H1 (cell line): ENCODE data around the gene SIGLEC10. TPM values are rescaled to one million over a fixed set of nuclear protein-coding genes. Genes with fewer than 3 reads are reported as not detected.

Experiments used
- CTCF ChIA-PET: fragments of 300-600 bp; sonication (Branson Sonifier 250); formaldehyde crosslinking; loops from one replicate; lab custom pipeline; 2021; ENCODE audit not compliant: partially characterized antibody; lab: Charles Lee
- POLR2A ChIA-PET: fragments of 300-600 bp; sonication (Branson Sonifier 250); formaldehyde crosslinking; loops from one replicate; lab custom pipeline; 2021; ENCODE audit warnings: inconsistent platforms; ENCODE audit not compliant: partially characterized antibody; lab: Charles Lee
- DNase-seq, 2 experiments: peaks; one replicate each; pipeline versions ENCODE4 v3.0.0 to v3.0.0-alpha.2; 2010 to 2022; ENCODE audit warnings: low spot score in 2 of 2, low read depth in 1 of 2, mixed read lengths in 1 of 2
- FAIRE-seq: peaks from 2 replicates; lab custom pipeline; 2011; peaks lifted over from hg19 to GRCh38; lab: Jason Lieb, UNC
- H2AFZ ChIP-seq: 2 replicates; pipeline ENCODE4 v1.8.1; 2012; ENCODE audit warnings: low read length, inconsistent platforms
- H2AK5ac ChIP-seq: 2 replicates; pipeline ENCODE4 v1.6.1; 2013; ENCODE audit warnings: low read depth, low read length
- H2BK120ac ChIP-seq: replicated peaks from 2 replicates; pipeline ENCODE3; 2013; ENCODE audit warnings: low read depth, low read length, inconsistent platforms
- H2BK12ac ChIP-seq: 2 replicates; pipeline ENCODE4 v1.6.1; 2013; ENCODE audit warnings: low read depth, low read length
- H2BK15ac ChIP-seq: 2 replicates; pipeline ENCODE4 v1.6.1; 2013; ENCODE audit warnings: low read length
- H2BK20ac ChIP-seq: 2 replicates; pipeline ENCODE4 v1.6.1; 2013; ENCODE audit warnings: low read length
- H2BK5ac ChIP-seq: 2 replicates; pipeline ENCODE4 v1.6.1; 2013; ENCODE audit warnings: low read depth, low read length
- H3K14ac ChIP-seq: 2 replicates; pipeline ENCODE4 v1.6.1; 2013; ENCODE audit warnings: inconsistent platforms; ENCODE audit not compliant: insufficient read length
- H3K18ac ChIP-seq: 2 replicates; pipeline ENCODE4 v1.6.1; 2013; ENCODE audit warnings: low read length; ENCODE audit errors: extremely low read depth
- H3K23ac ChIP-seq: 2 replicates; pipeline ENCODE4 v1.6.1; 2013; ENCODE audit warnings: inconsistent platforms; ENCODE audit not compliant: insufficient read length
- H3K23me2 ChIP-seq: 2 replicates; pipeline ENCODE4 v1.6.1; 2013; ENCODE audit warnings: low read depth, low read length
- H3K27ac ChIP-seq: 2 replicates; pipeline ENCODE4 v1.6.1; 2011; ENCODE audit warnings: low read depth, low read length, inconsistent platforms
- H3K27me3 ChIP-seq, 4 experiments: replicated peaks in 1 of 4; 1 replicate in 1 of 4; 2 replicates in 3 of 4; pipeline versions ENCODE4 v1.6.1 to v1.8.1; 2011 to 2013; ENCODE audit warnings: low read length in 3 of 4, mild to moderate bottlenecking in 3 of 4, inconsistent platforms in 2 of 4, mixed read lengths in 2 of 4, moderate library complexity in 1 of 4; ENCODE audit not compliant: control insufficient read depth in 3 of 4, insufficient read depth in 3 of 4; ENCODE audit errors: extremely low read depth in 1 of 4
- H3K36me3 ChIP-seq, 4 experiments: 2 replicates each; pipeline versions ENCODE4 v1.6.1 to v1.8.1; 2011 to 2013; ENCODE audit warnings: mild to moderate bottlenecking in 4 of 4, low read length in 3 of 4, moderate library complexity in 2 of 4, control low read depth in 1 of 4, inconsistent platforms in 1 of 4; ENCODE audit not compliant: insufficient read depth in 4 of 4, control insufficient read depth in 2 of 4
- H3K4ac ChIP-seq: replicated peaks from 2 replicates; pipeline ENCODE3; 2013; ENCODE audit warnings: low read length, low read depth, mixed read lengths, inconsistent platforms; ENCODE audit not compliant: insufficient read length
- H3K4me1 ChIP-seq, 4 experiments: replicated peaks in 1 of 4; 1 replicate in 1 of 4; 2 replicates in 3 of 4; pipeline versions ENCODE4 v1.6.1 to v1.8.1; 2011 to 2013; ENCODE audit warnings: low read length in 3 of 4, inconsistent platforms in 2 of 4, mixed read lengths in 1 of 4; ENCODE audit not compliant: insufficient read depth in 4 of 4, control insufficient read depth in 3 of 4
- H3K4me2 ChIP-seq, 2 experiments: 2 replicates each; pipeline versions ENCODE4 v1.6.1 to v1.8.1; 2011 to 2013; ENCODE audit warnings: low read depth in 2 of 2, low read length in 2 of 2, control low read depth in 1 of 2, inconsistent platforms in 1 of 2, mild to moderate bottlenecking in 1 of 2; ENCODE audit not compliant: insufficient read depth in 1 of 2
- H3K4me3 ChIP-seq, 4 experiments: fragments of 200-600, 300-600 bp in 1 of 4; sonication (generic), shearing (Covaris generic), sonication (Bioruptor Twin) in 1 of 4; 2 replicates each; pipeline versions ENCODE4 v1.5.1 to v1.8.1; 2011 to 2016; ENCODE audit warnings: low read length in 4 of 4, low read depth in 3 of 4, control low read depth in 2 of 4, inconsistent platforms in 2 of 4, mild to moderate bottlenecking in 2 of 4, mixed read lengths in 1 of 4, moderate library complexity in 1 of 4; ENCODE audit not compliant: insufficient read depth in 2 of 4; ENCODE audit errors: extremely low read depth in 1 of 4
- H3K56ac ChIP-seq: replicated peaks from 2 replicates; pipeline ENCODE3; 2013; ENCODE audit warnings: low read depth, mild to moderate bottlenecking, mixed read lengths, low read length, inconsistent platforms; ENCODE audit not compliant: insufficient read length
- H3K79me1 ChIP-seq: 2 replicates; pipeline ENCODE4 v1.6.1; 2013; ENCODE audit warnings: low read depth, low read length, control low read depth
- H3K79me2 ChIP-seq, 2 experiments: 2 replicates each; pipeline versions ENCODE4 v1.6.1 to v1.8.1; 2012 to 2013; ENCODE audit warnings: low read length in 2 of 2, mild to moderate bottlenecking in 2 of 2, inconsistent platforms in 1 of 2; ENCODE audit not compliant: insufficient read depth in 2 of 2, control insufficient read depth in 1 of 2
- H3K9ac ChIP-seq, 4 experiments: replicated peaks in 1 of 4; 1 replicate in 1 of 4; 2 replicates in 3 of 4; pipeline versions ENCODE4 v1.6.1 to v1.8.1; 2011 to 2013; ENCODE audit warnings: low read depth in 3 of 4, low read length in 3 of 4, control low read depth in 2 of 4, mild to moderate bottlenecking in 2 of 4, moderate library complexity in 2 of 4, inconsistent platforms in 1 of 4; ENCODE audit errors: extremely low read depth in 1 of 4
- H3K9me3 ChIP-seq, 2 experiments: 2 replicates each; pipeline versions ENCODE4 v1.6.1 to v1.8.1; 2012 to 2013; ENCODE audit warnings: mild to moderate bottlenecking in 2 of 2, moderate library complexity in 2 of 2, control low read depth in 1 of 2, inconsistent platforms in 1 of 2, low read depth in 1 of 2, low read length in 1 of 2, mixed read lengths in 1 of 2; ENCODE audit not compliant: insufficient read depth in 2 of 2
- H4K20me1 ChIP-seq, 2 experiments: replicated peaks in 1 of 2; 2 replicates each; pipeline versions ENCODE3 to v1.8.1; 2011 to 2013; ENCODE audit warnings: inconsistent platforms in 2 of 2, low read length in 2 of 2, mild to moderate bottlenecking in 1 of 2; ENCODE audit not compliant: insufficient read depth in 2 of 2, control insufficient read depth in 1 of 2
- H4K5ac ChIP-seq: 2 replicates; pipeline ENCODE4 v1.6.1; 2013; ENCODE audit warnings: low read length, low read depth, mixed read lengths, inconsistent platforms; ENCODE audit not compliant: insufficient read length
- H4K8ac ChIP-seq: 2 replicates; pipeline ENCODE4 v1.8.0; 2013; ENCODE audit warnings: mild to moderate bottlenecking, moderate library complexity, low read length, inconsistent platforms; ENCODE audit not compliant: insufficient read depth; ENCODE audit errors: extremely low read depth
- H4K91ac ChIP-seq: replicated peaks from 2 replicates; pipeline ENCODE3; 2013; ENCODE audit warnings: low read length, mixed read lengths, inconsistent platforms; ENCODE audit not compliant: insufficient read length
- CBX8 ChIP-seq: fragments of 300-800, 300-1000 bp; sonication (generic); IDR thresholded peaks from 2 replicates; pipeline ENCODE4 v1.7.1; 2016; ENCODE audit warnings: low read depth, low read length, borderline replicate concordance
- WGBS, 2 experiments: shearing (Covaris generic) in 1 of 2; methylation state at CpG; one replicate each; pipeline versions ENCODE4 v1.1.6 to v1.1.7; 2013 to 2015; ENCODE audit warnings: low lambda C conversion rate in 2 of 2, mixed read lengths in 2 of 2, inconsistent platforms in 1 of 2, low coverage in 1 of 2, missing lambda C conversion rate in 1 of 2; ENCODE audit not compliant: insufficient replicate concordance in 2 of 2, insufficient coverage in 1 of 2, insufficient read length in 1 of 2; ENCODE audit errors: extremely low coverage in 1 of 2, missing lambda C conversion rate in 1 of 2; 5-methylcytosine and 5-hydroxymethylcytosine counted together
- polyA plus RNA-seq, 7 experiments: library from polyadenylated mRNA; depleted of rRNA in 3 of 7; stranded (reverse) in 5 of 7; unstranded in 2 of 7; fragments of >200 nt in 5 of 7; fragments of 200-250 nt in 2 of 7; gene quantifications; 1 replicate in 5 of 7; 2 replicates in 1 of 7; 4 replicates in 1 of 7; pipeline versions ENCODE4 v1.2.1 to v1.2.3, GENCODE V29; 2011 to 2013; ENCODE audit warnings: missing spikeins in 2 of 7, mixed read lengths in 2 of 7
- total RNA-seq: library from RNA; stranded (reverse); fragmentation: NEBNext Ultra II Directional; extraction: Animal tissue kit (Norgen Biotek cat#: 25700); gene quantifications from 2 replicates; pipeline ENCODE4 v1.2.1, GENCODE V29; 2021

Gene SIGLEC10
- total and polyA plus RNA-seq, 2 of the 8 experiments (the other 6 are each of a cell fraction or from before 2014, with no cell fraction given) = 0.06 TPM; not detected in 1

GRCh38 chr19:51431124-51431523 is 13.7 kb upstream of the SIGLEC10 start:
- ChIA-PET POLR2A (no interaction called here), CTCF (interaction anchor here (1.2 kb wide), 1 partner anchor 9 kb away, joined by 3 read pairs; no protein-coding TSS in a partner anchor)
- DNase-seq = no peak
- Histone ChIP-seq H4K20me1 (no peaks in the 10 kb centered on the region), H3K27me3 (no peaks in the 10 kb centered on the region; a peak in 1 of 7 replicates), H2BK15ac (no peak overlapping the region), H3K56ac (no peak overlapping the region), H3K9me3 (no peaks in the 10 kb centered on the region), H3K23ac (no peak overlapping the region), H3K4me3 (no peak overlapping the region), H2AK5ac (no peak overlapping the region), H3K23me2 (no peaks in the 10 kb centered on the region), H3K79me1 (no peaks in the 10 kb centered on the region), H2BK5ac (no peak overlapping the region), H3K4ac (no peak overlapping the region), H3K9ac (no peak overlapping the region), H2BK12ac (no peak overlapping the region), H4K5ac (no peak overlapping the region), H3K4me2 (no peak overlapping the region), H3K27ac (no peak overlapping the region), H2AFZ (no peak overlapping the region), H3K79me2 (no peaks in the 10 kb centered on the region), H2BK120ac (no peak overlapping the region), H3K18ac (no peak overlapping the region), H3K14ac (no peak overlapping the region), H3K4me1 (no peaks in the 10 kb centered on the region), H4K91ac (no peak overlapping the region), H2BK20ac (no peak overlapping the region), H4K8ac (no peak overlapping the region), H3K36me3 (no peaks in the 10 kb centered on the region)
- 58% methylated on average over 3 of the region's 3 CpGs; no CpG with 5 or more reads in 1 of the 2 experiments for WGBS, 2 experiments
- TF ChIP-seq CBX8 = no peak
- FAIRE-seq = no peak
